K562 (cell line): ENCODE data around the gene ALG13. TPM values are rescaled to one million over a fixed set of nuclear protein-coding genes. Genes with fewer than 3 reads are reported as not detected.

Experiments
- ATF1 ChIP-seq, 2 experiments: fragments of 450-650 bp in 1 of 2; IDR thresholded peaks; 2 replicates each; pipeline ENCODE4 v1.6.1; 2016; ENCODE audit warnings: missing compliant biosample characterization in 1 of 2, missing genetic modification characterization in 1 of 2
- BDP1 ChIP-seq: IDR thresholded peaks from 3 replicates; pipeline ENCODE4 v1.6.1; 2011; ENCODE audit not compliant: insufficient read length, insufficient read depth
- CAMTA2 ChIP-seq: fragments of 250-450 bp; sonication (Bioruptor Pico); conservative IDR thresholded peaks from 2 replicates; pipeline ENCODE4 v1.5.1; 2022
- DMBX1 ChIP-seq: fragments of 250-450 bp; sonication (Bioruptor Pico); IDR thresholded peaks from 2 replicates; pipeline ENCODE4 v1.8.0; 2022; ENCODE audit warnings: inconsistent platforms, mild to moderate bottlenecking, moderate library complexity, borderline replicate concordance
- FOXP1 ChIP-seq: sonication (generic); formaldehyde crosslinking; IDR thresholded peaks from 2 replicates; pipeline ENCODE4 v1.8.0; 2022; ENCODE audit warnings: mild to moderate bottlenecking, missing genetic modification reagents
- GATA2 ChIP-seq: sonication (generic); formaldehyde crosslinking; IDR thresholded peaks from 2 replicates; pipeline ENCODE4 v1.4.0; 2020; ENCODE audit warnings: mild to moderate bottlenecking, missing genetic modification reagents
- IRF2 ChIP-seq: sonication (generic); formaldehyde crosslinking; IDR thresholded peaks from 2 replicates; pipeline ENCODE4 v1.8.1; 2022; ENCODE audit warnings: mild to moderate bottlenecking, missing genetic modification reagents
- KDM4B ChIP-seq, 2 experiments: fragments of 450-650 bp in 1 of 2; sonication (generic) in 1 of 2; IDR thresholded peaks; 2 replicates each; pipeline ENCODE4 v1.6.1; 2016 to 2017; ENCODE audit warnings: borderline replicate concordance in 2 of 2, antibody characterized with exemption in 1 of 2, low read depth in 1 of 2, mild to moderate bottlenecking in 1 of 2
- MYBL2 ChIP-seq, 2 experiments: fragments of 450-650 bp in 1 of 2; sonication (generic) in 1 of 2; formaldehyde crosslinking in 1 of 2; IDR thresholded peaks; 2 replicates each; pipeline versions ENCODE4 v1.6.1 to v1.8.1; 2017 to 2022; ENCODE audit warnings: borderline replicate concordance in 1 of 2, inconsistent platforms in 1 of 2, low read depth in 1 of 2, mild to moderate bottlenecking in 1 of 2, missing genetic modification reagents in 1 of 2, moderate library complexity in 1 of 2
- NCOA4 ChIP-seq: fragments of 450-650 bp; IDR thresholded peaks from 2 replicates; pipeline ENCODE4 v1.6.1; 2018; ENCODE audit warnings: mild to moderate bottlenecking; ENCODE audit not compliant: partially characterized antibody
- PTTG1 ChIP-seq: fragments of 450-650 bp; IDR thresholded peaks from 2 replicates; pipeline ENCODE4 v1.6.1; 2016; ENCODE audit warnings: low read depth, mild to moderate bottlenecking, missing genetic modification characterization, missing compliant biosample characterization
- PURB ChIP-seq: sonication (generic); formaldehyde crosslinking; IDR thresholded peaks from 2 replicates; pipeline ENCODE4 v1.9.0; 2021; ENCODE audit warnings: low read depth, mild to moderate bottlenecking, missing genetic modification reagents
- RBFOX2 ChIP-seq: fragments of 200-400 bp; formaldehyde crosslinking; IDR thresholded peaks from 2 replicates; pipeline ENCODE4 v1.6.1; 2017; ENCODE audit warnings: low read depth, mild to moderate bottlenecking, low read length, moderate library complexity
- SETDB1 ChIP-seq: IDR thresholded peaks from one replicate; pipeline ENCODE4 v1.6.1; 2012; ENCODE audit warnings: low read length, control low read depth, inconsistent platforms
- ZKSCAN1 ChIP-seq: fragments of 150-350 bp; IDR thresholded peaks from 2 replicates; pipeline ENCODE4 v1.6.1; 2016; ENCODE audit warnings: low read depth, low read length
- ZNF12 ChIP-seq: sonication (generic); formaldehyde crosslinking; IDR thresholded peaks from 2 replicates; pipeline ENCODE4 v1.4.0; 2020; ENCODE audit warnings: mild to moderate bottlenecking, missing genetic modification reagents
- ZNF174 ChIP-seq: fragments of 250-450 bp; sonication (Bioruptor Pico); IDR thresholded peaks from 2 replicates; pipeline ENCODE4 v1.4.0; 2020; ENCODE audit warnings: mild to moderate bottlenecking
- polyA plus RNA-seq, 8 experiments: library from polyadenylated mRNA; depleted of rRNA in 4 of 8; stranded (reverse) in 5 of 8; unstranded in 3 of 8; fragments of >200 nt; fragmentation: Nextera tagmentation in 2 of 8; fragmentation: Illumina TruSeq in 1 of 8; extraction: Ambion mirVana in 2 of 8; extraction: Trizol in 1 of 8; gene quantifications; 2 replicates each; pipeline versions ENCODE4 v1.2.1 to v1.2.3, GENCODE V29; 2011 to 2014; ENCODE audit warnings: inconsistent platforms in 1 of 8, missing spikeins in 1 of 8
- total RNA-seq, 7 experiments: library from RNA; depleted of rRNA in 6 of 7; stranded (reverse); fragments of >200 nt in 6 of 7; fragmentation: Illumina TruSeq in 2 of 7; extraction: Trizol in 2 of 7; gene quantifications; 2 replicates each; pipeline versions ENCODE4 v1.2.1 to v1.2.3, GENCODE V29; 2011 to 2021; ENCODE audit warnings: low replicate concordance in 1 of 7
- TF ChIP-seq, protein P1 (sequence below): sonication (generic); formaldehyde crosslinking; IDR thresholded peaks from 2 replicates; pipeline ENCODE4 v1.8.0; 2022; ENCODE audit warnings: mild to moderate bottlenecking, missing genetic modification reagents, borderline replicate concordance
- TF ChIP-seq, protein P2 (sequence below): fragments of 450-650 bp; IDR thresholded peaks from 2 replicates; pipeline ENCODE4 v1.7.1; 2018; ENCODE audit warnings: mild to moderate bottlenecking, low read depth; ENCODE audit not compliant: partially characterized antibody
- TF ChIP-seq, protein P3 (sequence below), 2 experiments: fragments of 450-650 bp; IDR thresholded peaks; 2 replicates each; pipeline ENCODE4 v1.6.1; 2016
- TF ChIP-seq, protein P4 (sequence below): fragments of 450-650 bp; formaldehyde crosslinking; IDR thresholded peaks from 2 replicates; pipeline ENCODE4 v1.4.0; 2020; ENCODE audit warnings: mild to moderate bottlenecking

ALG13 gene
- total and polyA plus RNA-seq, 9 of the 15 experiments (the other 6 are each of a cell fraction or from before 2014, with no cell fraction given): 40.3 to 117 (median 68.2) TPM

DNA sequence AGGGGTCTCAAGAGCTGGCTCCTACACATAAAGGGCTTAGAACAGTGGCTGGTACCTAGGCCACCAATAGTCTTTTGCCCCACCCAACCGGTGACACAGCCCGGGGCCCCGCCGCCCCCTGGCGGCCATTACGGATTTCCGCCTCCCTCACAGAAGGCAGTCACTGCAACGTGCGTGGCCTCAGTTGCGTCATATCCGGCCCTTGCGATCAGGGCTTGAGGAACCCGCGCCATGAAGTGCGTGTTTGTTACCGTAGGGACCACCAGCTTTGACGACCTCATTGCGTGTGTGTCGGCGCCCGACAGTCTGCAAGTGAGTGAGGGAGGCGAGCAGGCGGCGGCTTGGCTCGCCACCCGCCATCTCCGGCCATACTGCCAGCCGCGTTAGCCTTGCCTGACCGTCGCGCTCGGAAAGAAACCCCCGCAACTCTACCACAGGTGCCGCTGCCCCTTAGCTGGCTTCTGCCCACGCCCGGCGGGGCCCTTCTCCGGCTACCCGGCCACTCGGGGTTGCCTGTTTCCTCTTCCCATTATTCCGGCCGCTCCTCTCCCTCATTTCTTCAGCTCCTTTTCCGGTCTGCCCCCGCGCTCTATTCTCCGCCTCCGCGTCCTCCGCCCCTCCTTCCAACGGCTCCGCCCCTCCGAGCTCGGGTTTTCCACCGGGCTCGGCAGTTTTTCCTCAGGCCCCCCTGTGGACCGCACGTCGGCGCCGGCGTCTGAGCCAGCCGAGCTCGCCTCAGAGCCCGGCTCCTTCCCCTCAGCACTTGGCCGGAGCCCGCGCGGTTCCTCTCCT, at the start of gene ALG13 (continued):
- TF ChIP-seq, protein P1, sequence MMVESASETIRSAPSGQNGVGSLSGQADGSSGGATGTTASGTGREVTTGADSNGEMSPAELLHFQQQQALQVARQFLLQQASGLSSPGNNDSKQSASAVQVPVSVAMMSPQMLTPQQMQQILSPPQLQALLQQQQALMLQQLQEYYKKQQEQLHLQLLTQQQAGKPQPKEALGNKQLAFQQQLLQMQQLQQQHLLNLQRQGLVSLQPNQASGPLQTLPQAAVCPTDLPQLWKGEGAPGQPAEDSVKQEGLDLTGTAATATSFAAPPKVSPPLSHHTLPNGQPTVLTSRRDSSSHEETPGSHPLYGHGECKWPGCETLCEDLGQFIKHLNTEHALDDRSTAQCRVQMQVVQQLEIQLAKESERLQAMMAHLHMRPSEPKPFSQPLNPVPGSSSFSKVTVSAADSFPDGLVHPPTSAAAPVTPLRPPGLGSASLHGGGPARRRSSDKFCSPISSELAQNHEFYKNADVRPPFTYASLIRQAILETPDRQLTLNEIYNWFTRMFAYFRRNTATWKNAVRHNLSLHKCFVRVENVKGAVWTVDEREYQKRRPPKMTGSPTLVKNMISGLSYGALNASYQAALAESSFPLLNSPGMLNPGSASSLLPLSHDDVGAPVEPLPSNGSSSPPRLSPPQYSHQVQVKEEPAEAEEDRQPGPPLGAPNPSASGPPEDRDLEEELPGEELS (CRISPR knock-in tag): no peak
- TF ChIP-seq, protein P2, sequence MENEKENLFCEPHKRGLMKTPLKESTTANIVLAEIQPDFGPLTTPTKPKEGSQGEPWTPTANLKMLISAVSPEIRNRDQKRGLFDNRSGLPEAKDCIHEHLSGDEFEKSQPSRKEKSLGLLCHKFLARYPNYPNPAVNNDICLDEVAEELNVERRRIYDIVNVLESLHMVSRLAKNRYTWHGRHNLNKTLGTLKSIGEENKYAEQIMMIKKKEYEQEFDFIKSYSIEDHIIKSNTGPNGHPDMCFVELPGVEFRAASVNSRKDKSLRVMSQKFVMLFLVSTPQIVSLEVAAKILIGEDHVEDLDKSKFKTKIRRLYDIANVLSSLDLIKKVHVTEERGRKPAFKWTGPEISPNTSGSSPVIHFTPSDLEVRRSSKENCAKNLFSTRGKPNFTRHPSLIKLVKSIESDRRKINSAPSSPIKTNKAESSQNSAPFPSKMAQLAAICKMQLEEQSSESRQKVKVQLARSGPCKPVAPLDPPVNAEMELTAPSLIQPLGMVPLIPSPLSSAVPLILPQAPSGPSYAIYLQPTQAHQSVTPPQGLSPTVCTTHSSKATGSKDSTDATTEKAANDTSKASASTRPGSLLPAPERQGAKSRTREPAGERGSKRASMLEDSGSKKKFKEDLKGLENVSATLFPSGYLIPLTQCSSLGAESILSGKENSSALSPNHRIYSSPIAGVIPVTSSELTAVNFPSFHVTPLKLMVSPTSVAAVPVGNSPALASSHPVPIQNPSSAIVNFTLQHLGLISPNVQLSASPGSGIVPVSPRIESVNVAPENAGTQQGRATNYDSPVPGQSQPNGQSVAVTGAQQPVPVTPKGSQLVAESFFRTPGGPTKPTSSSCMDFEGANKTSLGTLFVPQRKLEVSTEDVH: no peak
- TF ChIP-seq, protein P3, sequence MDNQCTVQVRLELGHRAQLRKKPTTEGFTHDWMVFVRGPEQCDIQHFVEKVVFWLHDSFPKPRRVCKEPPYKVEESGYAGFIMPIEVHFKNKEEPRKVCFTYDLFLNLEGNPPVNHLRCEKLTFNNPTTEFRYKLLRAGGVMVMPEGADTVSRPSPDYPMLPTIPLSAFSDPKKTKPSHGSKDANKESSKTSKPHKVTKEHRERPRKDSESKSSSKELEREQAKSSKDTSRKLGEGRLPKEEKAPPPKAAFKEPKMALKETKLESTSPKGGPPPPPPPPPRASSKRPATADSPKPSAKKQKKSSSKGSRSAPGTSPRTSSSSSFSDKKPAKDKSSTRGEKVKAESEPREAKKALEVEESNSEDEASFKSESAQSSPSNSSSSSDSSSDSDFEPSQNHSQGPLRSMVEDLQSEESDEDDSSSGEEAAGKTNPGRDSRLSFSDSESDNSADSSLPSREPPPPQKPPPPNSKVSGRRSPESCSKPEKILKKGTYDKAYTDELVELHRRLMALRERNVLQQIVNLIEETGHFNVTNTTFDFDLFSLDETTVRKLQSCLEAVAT (IDR thresholded peaks at IDR 0.05): no peak
- TF ChIP-seq, protein P4, sequence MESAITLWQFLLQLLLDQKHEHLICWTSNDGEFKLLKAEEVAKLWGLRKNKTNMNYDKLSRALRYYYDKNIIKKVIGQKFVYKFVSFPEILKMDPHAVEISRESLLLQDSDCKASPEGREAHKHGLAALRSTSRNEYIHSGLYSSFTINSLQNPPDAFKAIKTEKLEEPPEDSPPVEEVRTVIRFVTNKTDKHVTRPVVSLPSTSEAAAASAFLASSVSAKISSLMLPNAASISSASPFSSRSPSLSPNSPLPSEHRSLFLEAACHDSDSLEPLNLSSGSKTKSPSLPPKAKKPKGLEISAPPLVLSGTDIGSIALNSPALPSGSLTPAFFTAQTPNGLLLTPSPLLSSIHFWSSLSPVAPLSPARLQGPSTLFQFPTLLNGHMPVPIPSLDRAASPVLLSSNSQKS: no peak
- TF ChIP-seq DMBX1 (no peak), RBFOX2 (peak; percentile 98), BDP1 (no peak), ZNF12 (CRISPR knock-in tag) (no peak), PTTG1 (tag) (no peak), NCOA4 (no peak), ZNF174 (CRISPR knock-in tag) (no peak), PURB (CRISPR knock-in tag) (no peak), ZKSCAN1 (no peak), ATF1 (CRISPR knock-in tag; IDR thresholded peaks at IDR 0.05) (peak; percentile 32; the same call in 1 of the 2 replicates), ATF1 (tag; IDR thresholded peaks at IDR 0.05) (peak; percentile 96), IRF2 (CRISPR knock-in tag) (no peak), CAMTA2 (no peak), FOXP1 (CRISPR knock-in tag) (no peak), MYBL2 (IDR thresholded peaks at IDR 0.05; ENCODE audit: low read depth) (no peak), MYBL2 (CRISPR knock-in tag; IDR thresholded peaks at IDR 0.05; ENCODE audit: borderline replicate concordance) (no peak), GATA2 (CRISPR knock-in tag) (no peak), SETDB1 (no peak), KDM4B (IDR thresholded peaks at IDR 0.05; ENCODE audit: borderline replicate concordance in 2 of 2, low read depth in 1 of 2) (no peak)
